HG03196 (cell line): ENCODE results near the gene KIAA0408.
"Not testable (repeated sequence)": the region's sequence is repeated elsewhere in the genome, so short reads cannot be mapped to it uniquely, and the experiment has no call there.

ENCODE experiments used
- ATAC-seq: cut with Tn5 transposase; IDR thresholded peaks from one replicate; pipeline ENCODE4 v1.9.1; 2021; ENCODE audit not compliant: unreplicated experiment

Gene KIAA0408

DNA sequence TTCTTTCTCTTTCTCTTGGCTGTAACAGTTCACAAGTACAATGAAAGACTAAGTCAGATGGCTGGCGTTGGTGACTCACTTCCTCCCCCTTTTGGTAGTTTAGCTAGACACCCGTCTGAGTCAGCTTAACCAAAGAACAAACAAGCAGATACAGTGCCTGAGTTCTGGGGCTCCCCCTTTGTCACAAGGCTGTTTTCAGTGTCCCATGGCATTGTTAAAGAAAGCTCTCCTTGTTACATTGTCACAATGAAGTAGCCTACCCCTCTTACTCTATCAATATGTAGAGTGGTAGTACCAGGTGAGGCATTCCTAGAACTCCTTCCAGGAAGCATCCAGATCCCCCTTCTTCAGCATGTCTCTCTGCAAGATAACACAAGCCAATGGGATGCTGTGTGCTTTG lies 38.6 kb downstream of the KIAA0408 start:
- peak; percentile 100 for ATAC-seq

DNA sequence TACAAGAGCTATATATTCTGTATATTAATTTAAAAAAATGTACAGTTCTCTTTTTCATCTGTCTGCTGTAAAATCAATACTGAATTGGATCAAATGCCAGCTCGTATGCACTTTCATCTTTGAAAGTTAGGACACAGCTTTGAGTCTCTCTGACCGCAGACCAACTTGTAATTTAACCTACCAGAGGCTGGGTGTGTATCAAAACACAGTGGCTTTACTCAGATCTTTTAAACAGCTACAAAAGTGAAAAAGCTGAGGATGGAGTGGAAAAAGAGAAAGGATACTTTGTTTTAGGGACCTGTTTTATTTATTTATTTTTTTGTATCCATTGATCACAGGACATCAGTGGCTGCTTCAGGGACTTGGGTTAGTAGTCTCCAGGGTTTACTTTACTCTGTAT lies 44.1 kb downstream of the KIAA0408 start:
- no peak for ATAC-seq

DNA sequence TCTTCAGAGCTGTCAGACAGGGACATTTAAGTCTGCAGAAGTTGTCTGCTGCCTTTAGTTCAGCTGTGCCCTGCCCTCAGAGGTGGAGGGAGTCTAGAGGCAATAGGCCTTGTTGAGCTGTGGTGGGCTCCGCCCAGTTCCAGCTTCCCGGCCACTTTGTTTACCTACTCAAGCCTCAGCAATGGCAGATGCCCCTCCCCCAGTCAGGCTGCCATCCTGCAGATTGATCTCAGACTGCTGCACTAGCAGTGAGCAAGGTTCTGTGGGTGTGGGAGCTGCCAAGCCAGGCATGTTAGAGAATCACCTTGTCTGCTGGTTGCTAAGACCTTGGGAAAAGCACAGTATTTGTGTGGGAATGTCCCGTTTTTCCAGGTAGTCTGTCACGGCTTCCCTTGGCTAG lies 46.1 kb downstream of the KIAA0408 start:
- ATAC-seq, result not testable (repeated sequence)

DNA sequence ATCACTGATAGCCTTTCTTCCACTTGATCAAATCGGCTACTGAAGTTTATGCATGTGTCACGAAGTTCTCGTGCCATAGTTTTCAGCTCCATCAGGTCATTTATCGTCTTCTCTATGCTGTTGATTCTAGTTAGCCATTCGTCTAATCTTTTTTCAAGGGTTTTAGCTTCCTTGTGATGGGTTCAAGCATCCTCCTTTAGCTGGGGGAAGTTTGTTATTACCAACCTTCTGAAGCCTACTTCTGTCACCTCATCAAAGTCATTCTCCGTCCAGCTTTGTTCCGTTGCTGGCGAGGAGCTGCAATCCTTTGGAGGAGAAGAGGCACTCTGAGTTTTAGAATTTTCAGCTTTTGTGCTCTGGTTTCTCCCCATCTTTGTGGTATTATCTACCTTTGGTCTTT lies 47.2 kb downstream of the KIAA0408 start:
- ATAC-seq, result not testable (repeated sequence)
